PC-3 (cell line): ENCODE data around the gene PATL2. TPM values are rescaled to one million over a fixed set of nuclear protein-coding genes. Genes with fewer than 3 reads are reported as not detected.

Source experiments
- ATAC-seq: fragments of 200-7000 bp; cut with Tn5 transposase; 2 replicates; pipeline ENCODE4 v1.9.1; 2020; ENCODE audit warnings: mild to moderate bottlenecking, moderate library complexity
- BruUV-seq: library from RNA; stranded (reverse); fragments of 400-500 nt; replicated peaks from 2 replicates; lab custom pipeline; 2021; lab: Mats Ljungman, UMichigan
- CTCF ChIA-PET: fragments of 300-600 bp; sonication (Branson Sonifier 250); formaldehyde crosslinking; loops from one replicate; lab custom pipeline; 2022; ENCODE audit warnings: antibody characterized with exemption; lab: Charles Lee
- POLR2A ChIA-PET: fragments of 300-600 bp; sonication (Branson Sonifier 250); formaldehyde crosslinking; loops from one replicate; lab custom pipeline; 2022; ENCODE audit warnings: antibody characterized with exemption; ENCODE audit not compliant: unreplicated experiment; lab: Charles Lee
- DNase-seq: peaks from one replicate; pipeline ENCODE4 v3.0.0-alpha.2; 2015
- H2AFZ ChIP-seq: fragments of 300-600 bp; sonication (generic); 2 replicates; pipeline ENCODE4 v1.6.0; 2016; ENCODE audit warnings: antibody characterized with exemption, low read length
- H3F3A ChIP-seq: fragments of 300-600 bp; sonication (generic); one replicate; pipeline ENCODE4 v1.6.0; 2017; ENCODE audit warnings: antibody characterized with exemption, low read length, control low read depth, mild to moderate bottlenecking; ENCODE audit not compliant: unreplicated experiment
- H3K27ac ChIP-seq: fragments of 300-600 bp; sonication (generic); 2 replicates; pipeline ENCODE4 v1.5.1; 2016; ENCODE audit warnings: mild to moderate bottlenecking, low read length
- H3K27me3 ChIP-seq: fragments of 300-600 bp; sonication (generic); 2 replicates; pipeline ENCODE4 v1.6.1; 2016; ENCODE audit warnings: low read length, mixed read lengths
- H3K36me3 ChIP-seq: fragments of 300-600 bp; sonication (generic); 2 replicates; pipeline ENCODE4 v1.6.1; 2016; ENCODE audit warnings: low read depth, mixed run types, low read length, mixed read lengths
- H3K4me1 ChIP-seq: fragments of 300-600 bp; sonication (generic); 2 replicates; pipeline ENCODE4 v1.5.1; 2016; ENCODE audit warnings: low read length; ENCODE audit not compliant: insufficient read depth
- H3K4me2 ChIP-seq: fragments of 300-600 bp; sonication (generic); 2 replicates; pipeline ENCODE4 v1.6.0; 2016; ENCODE audit warnings: low read length
- H3K4me3 ChIP-seq: fragments of 300-600 bp; sonication (generic); 2 replicates; pipeline ENCODE4 v1.5.1; 2016; ENCODE audit warnings: mild to moderate bottlenecking, low read length, mixed read lengths
- H3K79me2 ChIP-seq: fragments of 300-600 bp; sonication (generic); 2 replicates; pipeline ENCODE4 v1.6.1; 2017; ENCODE audit warnings: low read length, mixed read lengths
- H3K9ac ChIP-seq: fragments of 300-600 bp; sonication (generic); 2 replicates; pipeline ENCODE4 v1.6.0; 2016; ENCODE audit warnings: mild to moderate bottlenecking, low read length
- H3K9me2 ChIP-seq: fragments of 300-600 bp; sonication (generic); replicated peaks from 2 replicates; pipeline ENCODE4 v1.6.1; 2016; ENCODE audit warnings: mixed run types, low read length, mixed read lengths
- H3K9me3 ChIP-seq: fragments of 300-600 bp; sonication (generic); 2 replicates; pipeline ENCODE4 v1.6.1; 2016; ENCODE audit warnings: low read length, mixed read lengths
- H4K20me1 ChIP-seq: fragments of 300-600 bp; sonication (generic); 2 replicates; pipeline ENCODE4 v1.6.1; 2016; ENCODE audit warnings: low read length, mixed read lengths
- CTCF ChIP-seq: fragments of 300-600 bp; sonication (generic); conservative IDR thresholded peaks from 2 replicates; pipeline ENCODE4 v1.5.1; 2017; ENCODE audit warnings: antibody characterized with exemption, low read depth, mild to moderate bottlenecking, low read length
- EZH2 ChIP-seq: fragments of 300-600 bp; sonication (generic); IDR thresholded peaks from one replicate; pipeline ENCODE4 v1.6.1; 2017; ENCODE audit warnings: antibody characterized with exemption, mild to moderate bottlenecking, low read length; ENCODE audit not compliant: unreplicated experiment
- EZH2phosphoT487 ChIP-seq: fragments of 300-600 bp; sonication (generic); IDR thresholded peaks from 2 replicates; pipeline ENCODE4 v1.6.1; 2018; ENCODE audit warnings: mild to moderate bottlenecking, antibody characterized with exemption, low read length, borderline replicate concordance
- intact Hi-C: fragments of 100-400 bp; cut with micrococcal nuclease; formaldehyde crosslinking; loops from 2 replicates; pipeline ENCODE4 v1.9.0; 2023
- total RNA-seq: library from RNA; depleted of rRNA; stranded (reverse); fragments of >200 nt; gene quantifications from 2 replicates; pipeline ENCODE4 v1.2.3, GENCODE V29; 2014

PATL2 gene
- total RNA-seq, 1 experiment from 2014 or later, result 0.15 TPM

DNA sequence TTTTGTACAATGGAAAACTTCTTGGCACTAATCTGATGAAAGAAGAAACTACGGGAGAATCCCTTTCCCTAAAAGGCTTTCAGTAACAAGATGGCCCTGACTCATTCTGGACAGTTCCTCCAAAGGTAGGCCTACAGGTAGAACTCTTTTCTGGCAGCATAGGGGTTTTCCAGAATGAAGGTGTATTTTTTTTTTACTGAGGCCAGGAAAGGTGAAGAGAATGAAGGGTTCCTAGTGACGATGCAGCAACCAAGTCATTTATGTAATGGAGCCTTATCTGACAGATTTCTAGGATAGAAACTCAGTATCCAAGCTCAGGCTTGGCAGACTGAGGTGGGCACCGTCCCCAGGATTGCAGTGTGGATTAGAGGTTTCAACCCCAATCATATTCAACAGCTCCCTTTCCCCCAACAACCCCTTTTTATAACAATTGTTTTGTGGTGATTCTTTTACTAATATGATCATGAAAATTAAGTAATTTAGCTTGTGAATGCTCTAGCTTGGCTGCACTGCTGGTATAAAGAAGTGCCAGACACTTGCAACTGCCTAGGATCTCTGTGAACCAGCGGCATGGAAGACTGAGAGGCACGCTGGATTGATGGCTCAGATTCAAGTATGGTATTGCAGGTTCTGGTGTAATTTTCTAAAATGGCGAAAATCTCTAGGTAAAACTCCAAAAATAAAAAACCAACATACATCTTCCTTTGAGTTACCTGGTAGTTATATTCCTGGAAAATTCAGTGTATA lies 16.5 kb upstream of the PATL2 start:
- CTCF ChIA-PET, result interaction anchor here (1.2 to 2.1 kb wide), 2 partner anchors 11 to 14 kb away, joined by 6 to 30 read pairs; no protein-coding TSS in a partner anchor
- H3K9me3 ChIP-seq, result no peaks in the 10 kb centered on the region
- POLR2A ChIA-PET, result interaction anchor here (2.3 kb wide), 1 partner anchor 15 kb away, joined by 28 read pairs; the partner anchor contains the start of genes B2M and PATL2
- H3K4me1 ChIP-seq, result peaks cover 34% of the 10 kb centered on the region
- H3K9ac ChIP-seq, result peak overlapping the region; percentile 89
- H3K36me3 ChIP-seq, result no peaks in the 10 kb centered on the region
- H4K20me1 ChIP-seq, result no peaks in the 10 kb centered on the region
- H3K79me2 ChIP-seq, result peaks cover 15% of the 10 kb centered on the region
- H3K27ac ChIP-seq, result peak overlapping the region; percentile 89
- BruUV-seq, result no TSS peak
- H3F3A ChIP-seq, result peaks cover 18% of the 10 kb centered on the region
- TF ChIP-seq EZH2 (no peak), CTCF (no peak), EZH2phosphoT487 (no peak)
- H3K9me2 ChIP-seq, result no peaks in the 10 kb centered on the region
- H2AFZ ChIP-seq, result no peak overlapping the region
- no peaks in the 10 kb centered on the region for H3K27me3 ChIP-seq
- 0 out of 2 replicates have a peak overlapping the region, but pooled peaks have one; percentile 6 for H3K4me3 ChIP-seq
- no peak for DNase-seq
- peak overlapping the region; percentile 91 for H3K4me2 ChIP-seq
- ATAC-seq, result no peak
- intact Hi-C loops, result loop anchor here (2.0 kb wide), 1 partner anchor 65 kb away; the partner anchor contains the start of gene SPG11

GRCh38 chr15:44726568-44727484 lies 15.7 kb upstream of the PATL2 start:
- H2AFZ ChIP-seq, result peak overlapping the region; percentile 40; the same call in 1 of the 2 replicates

More at GRCh38 chr15:44726568-44727484, 15.7 kb upstream of the PATL2 start:
- CTCF ChIA-PET, result interaction anchor here (0.7 to 1.2 kb wide), 5 partner anchors 10 to 61 kb away, joined by 3 to 16 read pairs (median 5); partner anchors contain the start of genes B2M and PATL2
- H3F3A ChIP-seq, result peaks cover 18% of the 10 kb centered on the region
- H3K9ac ChIP-seq, result peak overlapping the region; percentile 38
- intact Hi-C loops, result loop anchor here (1.0 kb wide), 1 partner anchor 14 kb away; no protein-coding TSS in a partner anchor
- H3K9me2 ChIP-seq, result no peaks in the 10 kb centered on the region
- H3K4me3 ChIP-seq, result peak overlapping the region; percentile 10; the same call in 1 of the 2 replicates
- POLR2A ChIA-PET, result interaction anchor here (0.7 to 2.3 kb wide), 3 partner anchors 14 to 64 kb away, joined by 4 to 28 read pairs (median 8); partner anchors contain the start of genes B2M, PATL2 and SPG11
- DNase-seq, result peak; percentile 92
- H3K4me2 ChIP-seq, result peak overlapping the region; percentile 91
- no peaks in the 10 kb centered on the region for H3K36me3 ChIP-seq
- peaks cover 34% of the 10 kb centered on the region for H3K4me1 ChIP-seq
- peak; percentile 55 for ATAC-seq
- H4K20me1 ChIP-seq, result no peaks in the 10 kb centered on the region
- peaks cover 15% of the 10 kb centered on the region for H3K79me2 ChIP-seq
- no peaks in the 10 kb centered on the region for H3K9me3 ChIP-seq
- no peaks in the 10 kb centered on the region for H3K27me3 ChIP-seq
- H3K27ac ChIP-seq, result peak overlapping the region; percentile 89
- TF ChIP-seq EZH2phosphoT487 (no peak), EZH2 (no peak), CTCF (no peak)
- TSS peak; percentile 49 for BruUV-seq
